DND-41 (cell line): Measurements from ENCODE around the gene GGN.

Experiments used
- ATAC-seq: fragments of 200-7000 bp; cut with Tn5 transposase; 3 replicates; pipeline ENCODE4 v1.9.1; 2021; ENCODE audit warnings: low read depth; ENCODE audit not compliant: insufficient read depth
- DNase-seq: peaks from one replicate; pipeline ENCODE4 v3.0.0-alpha.2; 2020
- H2AFZ ChIP-seq: 2 replicates; pipeline ENCODE4 v1.6.0; 2012; ENCODE audit warnings: low read depth, low read length
- H3K27ac ChIP-seq: 2 replicates; pipeline ENCODE4 v1.5.1; 2012; ENCODE audit warnings: low read length, inconsistent platforms
- H3K27me3 ChIP-seq: fragments of 200-600 bp; sonication (generic); 2 replicates; pipeline ENCODE4 v1.6.0; 2012; ENCODE audit warnings: low read length, mild to moderate bottlenecking, inconsistent platforms; ENCODE audit not compliant: insufficient read depth, poor library complexity
- H3K36me3 ChIP-seq: 2 replicates; pipeline ENCODE4 v1.5.1; 2012; ENCODE audit warnings: low read length, inconsistent platforms; ENCODE audit not compliant: insufficient read depth
- H3K4me1 ChIP-seq: 2 replicates; pipeline ENCODE4 v1.5.1; 2012; ENCODE audit warnings: mild to moderate bottlenecking, low read length; ENCODE audit not compliant: insufficient read depth
- H3K4me2 ChIP-seq: 2 replicates; pipeline ENCODE4 v1.6.0; 2012; ENCODE audit warnings: mild to moderate bottlenecking, moderate library complexity, low read length, inconsistent platforms; ENCODE audit not compliant: insufficient read depth
- H3K4me3 ChIP-seq, 2 experiments: fragments of 200-600 bp in 1 of 2; shearing (Covaris generic) in 1 of 2; 2 replicates each; pipeline ENCODE4 v1.5.1; 2012 to 2016; ENCODE audit warnings: inconsistent platforms in 2 of 2, low read length in 2 of 2, mild to moderate bottlenecking in 2 of 2, low read depth in 1 of 2, moderate library complexity in 1 of 2
- H3K79me2 ChIP-seq: 2 replicates; pipeline ENCODE4 v1.6.0; 2012; ENCODE audit warnings: low read length, inconsistent platforms; ENCODE audit not compliant: insufficient read depth
- H3K9ac ChIP-seq: 2 replicates; pipeline ENCODE4 v1.6.0; 2012; ENCODE audit warnings: low read depth, mild to moderate bottlenecking, inconsistent platforms, low read length, moderate library complexity
- H3K9me3 ChIP-seq: 2 replicates; pipeline ENCODE4 v1.5.1; 2012; ENCODE audit warnings: low read length, moderate library complexity, mild to moderate bottlenecking, inconsistent platforms; ENCODE audit not compliant: insufficient read depth, severe bottlenecking
- H4K20me1 ChIP-seq: 2 replicates; pipeline ENCODE4 v1.6.0; 2012; ENCODE audit warnings: low read length; ENCODE audit not compliant: insufficient read depth
- CTCF ChIP-seq: IDR thresholded peaks from 2 replicates; pipeline ENCODE4 v1.5.1; 2012; ENCODE audit warnings: borderline replicate concordance, low read length, moderate library complexity, mild to moderate bottlenecking; ENCODE audit not compliant: poor library complexity, severe bottlenecking; ENCODE audit errors: extremely low read depth
- EZH2 ChIP-seq: IDR thresholded peaks from 3 replicates; pipeline ENCODE4 v1.6.1; 2012; ENCODE audit warnings: borderline replicate concordance, low read depth, mild to moderate bottlenecking, moderate library complexity, low read length, inconsistent platforms; ENCODE audit not compliant: severe bottlenecking

GGN gene

GRCh38 chr19:38385057-38385803 is 2.6 kb downstream of the GGN start:
- Histone ChIP-seq H3K27me3 (no peaks in the 10 kb centered on the region), H3K36me3 (peaks cover 49% of the 10 kb centered on the region), H4K20me1 (peaks cover 45% of the 10 kb centered on the region), H3K4me2 (no peak overlapping the region; the same call in 1 of the 2 replicates), H3K4me3 (no peak overlapping the region), H3K9me3 (no peaks in the 10 kb centered on the region), H3K9ac (no peak overlapping the region), H3K79me2 (no peaks in the 10 kb centered on the region; the same call in 1 of the 2 replicates), H2AFZ (no peak overlapping the region), H3K27ac (no peak overlapping the region), H3K4me1 (peaks cover 59% of the 10 kb centered on the region)
- DNase-seq (no peak), ATAC-seq (no peak)
- TF ChIP-seq CTCF, result no peak
- TF ChIP-seq EZH2, result no peak

GRCh38 chr19:38384209-38385027 is 3.4 kb downstream of the GGN start:
- Histone ChIP-seq H3K36me3 (peaks cover 56% of the 10 kb centered on the region), H2AFZ (no peak overlapping the region), H3K27me3 (no peaks in the 10 kb centered on the region), H3K9me3 (no peaks in the 10 kb centered on the region), H3K27ac (no peak overlapping the region), H3K4me3 (no peak overlapping the region), H3K9ac (no peak overlapping the region), H3K4me1 (peaks cover 58% of the 10 kb centered on the region), H4K20me1 (peaks cover 45% of the 10 kb centered on the region), H3K4me2 (no peak overlapping the region), H3K79me2 (peaks cover 3% of the 10 kb centered on the region; the same call in 1 of the 2 replicates)
- ATAC-seq (no peak), DNase-seq (no peak)
- TF ChIP-seq CTCF, result no peak
- no peak for TF ChIP-seq EZH2

GRCh38 chr19:38383743-38384142 is 4.1 kb downstream of the GGN start:
- H2AFZ ChIP-seq, result no peak overlapping the region
- no peaks in the 10 kb centered on the region for H3K27me3 ChIP-seq
- H3K4me2 ChIP-seq, result no peak overlapping the region
- H4K20me1 ChIP-seq, result peaks cover 47% of the 10 kb centered on the region
- TF ChIP-seq CTCF, result no peak
- TF ChIP-seq EZH2, result no peak
- no peak overlapping the region for H3K27ac ChIP-seq
- DNase-seq (no peak), ATAC-seq (no peak)
- H3K4me1 ChIP-seq, result peaks cover 51% of the 10 kb centered on the region
- peaks cover 10% of the 10 kb centered on the region; the same call in 1 of the 2 replicates for H3K79me2 ChIP-seq
- peaks cover 62% of the 10 kb centered on the region for H3K36me3 ChIP-seq
- no peaks in the 10 kb centered on the region for H3K9me3 ChIP-seq
- no peak overlapping the region for H3K4me3 ChIP-seq
- no peak overlapping the region for H3K9ac ChIP-seq
